ENCODE measurements around the gene SORBS2.

The SORBS2 gene

GRCh38 chr4:185794637-185795036 lies 17.4 kb downstream of the SORBS2 start:
- no peak for TF ChIP-seq CTCF (conservative IDR thresholded peaks at IDR 0.05; ENCODE audit: low read depth, low read length)
- no peak for DNase-seq (ENCODE audit: low read depth)
- no peak overlapping the region for H3K4me3 ChIP-seq (ENCODE audit: low read depth, low read length)

GRCh38 chr4:185793716-185794115 lies 18.3 kb downstream of the SORBS2 start:
- no peak overlapping the region for H3K4me3 ChIP-seq (ENCODE audit: low read depth, low read length)
- DNase-seq (ENCODE audit: low read depth) = no peak
- TF ChIP-seq CTCF (conservative IDR thresholded peaks at IDR 0.05; ENCODE audit: low read depth, low read length) = no peak

GRCh38 chr4:185793116-185793485 lies 18.9 kb downstream of the SORBS2 start:
- no peak for TF ChIP-seq CTCF (conservative IDR thresholded peaks at IDR 0.05; ENCODE audit: low read depth, low read length)
- no peak for DNase-seq (ENCODE audit: low read depth)
- no peak overlapping the region for H3K4me3 ChIP-seq (ENCODE audit: low read depth, low read length)

- TF ChIP-seq CTCF (conservative IDR thresholded peaks at IDR 0.05; ENCODE audit: low read depth, low read length) = no peak
- H3K4me3 ChIP-seq (ENCODE audit: low read depth, low read length) = no peak overlapping the region
- DNase-seq (ENCODE audit: low read depth) = peak; percentile 99
Measured at GRCh38 chr4:185792384-185793115, 19.4 kb downstream of the SORBS2 start.

GRCh38 chr4:185787926-185788679 lies 23.9 kb downstream of the SORBS2 start:
- no peak overlapping the region for H3K4me3 ChIP-seq (ENCODE audit: low read depth, low read length)
- no peak for DNase-seq (ENCODE audit: low read depth)
- TF ChIP-seq CTCF (conservative IDR thresholded peaks at IDR 0.05; ENCODE audit: low read depth, low read length) = no peak

GRCh38 chr4:185786422-185786821 lies 25.6 kb downstream of the SORBS2 start:
- no peak for TF ChIP-seq CTCF (conservative IDR thresholded peaks at IDR 0.05; ENCODE audit: low read depth, low read length)
- DNase-seq (ENCODE audit: low read depth) = no peak
- H3K4me3 ChIP-seq (ENCODE audit: low read depth, low read length) = no peak overlapping the region
